ENCODE results near the gene TARM1. TPM values are rescaled to one million over a fixed set of nuclear protein-coding genes. Genes with fewer than 3 reads are reported as not detected.
"Not testable (repeated sequence)": the region's sequence is repeated elsewhere in the genome, so short reads cannot be mapped to it uniquely, and the experiment has no call there.

TARM1 gene
- total RNA-seq, 1 experiment from 2014 or later, result not detected

- in situ Hi-C loops (cut with HindIII; ENCODE audit: low pct_unique_long_range_greater_than_20kb, low sequenced_read_pairs), result no loop called here
Measured at GRCh38 chr19:54104998-54105715, 24.0 kb upstream of the TARM1 start.

GRCh38 chr19:54102421-54103169 is 21.4 kb upstream of the TARM1 start, which contains the start of gene NDUFA3:
Gene NDUFA3, plus strand, starts transcription at chr19:54102855. Its CDS starts 24 bp downstream, at chr19:54102879.
- in situ Hi-C loops (cut with HindIII; ENCODE audit: low pct_unique_long_range_greater_than_20kb, low sequenced_read_pairs), result no loop called here
- peak; percentile 98 for DNase-seq (ENCODE audit: low read depth, low spot score)

More at GRCh38 chr19:54104998-54105715, 24.0 kb upstream of the TARM1 start:
- DNase-seq (ENCODE audit: low read depth, low spot score), result no peak

GRCh38 chr19:54100561-54100960 is 19.4 kb upstream of the TARM1 start, which contains the start of gene OSCAR:
Gene OSCAR, minus strand, starts transcription at chr19:54100803. Its CDS starts 11 bp downstream, at chr19:54100792.
- in situ Hi-C loops (cut with HindIII; ENCODE audit: low pct_unique_long_range_greater_than_20kb, low sequenced_read_pairs), result no loop called here
- no peak for DNase-seq (ENCODE audit: low read depth, low spot score)

- not testable (repeated sequence) for DNase-seq (ENCODE audit: low read depth, low spot score)
Measured at GRCh38 chr19:54099903-54100255, 18.7 kb upstream of the TARM1 start.

GRCh38 chr19:54099190-54099902 is 18.2 kb upstream of the TARM1 start:
- in situ Hi-C loops (cut with HindIII; ENCODE audit: low pct_unique_long_range_greater_than_20kb, low sequenced_read_pairs), result no loop called here

More at GRCh38 chr19:54099903-54100255, 18.7 kb upstream of the TARM1 start:
- in situ Hi-C loops (cut with HindIII; ENCODE audit: low pct_unique_long_range_greater_than_20kb, low sequenced_read_pairs), result not testable (repeated sequence)

GRCh38 chr19:54096617-54097106 is 15.5 kb upstream of the TARM1 start:
- peak; percentile 36 for DNase-seq (ENCODE audit: low read depth, low spot score)
- in situ Hi-C loops (cut with HindIII; ENCODE audit: low pct_unique_long_range_greater_than_20kb, low sequenced_read_pairs), result no loop called here

More at GRCh38 chr19:54099190-54099902, 18.2 kb upstream of the TARM1 start:
- no peak for DNase-seq (ENCODE audit: low read depth, low spot score)

- DNase-seq (ENCODE audit: low read depth, low spot score); in situ Hi-C loops (cut with HindIII; ENCODE audit: low pct_unique_long_range_greater_than_20kb, low sequenced_read_pairs): not testable (repeated sequence)
Measured at GRCh38 chr19:54095859-54096616, 14.9 kb upstream of the TARM1 start.

GRCh38 chr19:54095136-54095858 is 14.1 kb upstream of the TARM1 start:
- no peak for DNase-seq (ENCODE audit: low read depth, low spot score)
- in situ Hi-C loops (cut with HindIII; ENCODE audit: low pct_unique_long_range_greater_than_20kb, low sequenced_read_pairs), result no loop called here

- in situ Hi-C loops (cut with HindIII; ENCODE audit: low pct_unique_long_range_greater_than_20kb, low sequenced_read_pairs), result no loop called here
- DNase-seq (ENCODE audit: low read depth, low spot score), result no peak
Measured at GRCh38 chr19:54094426-54095000, 13.3 kb upstream of the TARM1 start.

GRCh38 chr19:54084410-54084809 is 3.2 kb upstream of the TARM1 start:
- in situ Hi-C loops (cut with HindIII; ENCODE audit: low pct_unique_long_range_greater_than_20kb, low sequenced_read_pairs), result no loop called here
- no peak for DNase-seq (ENCODE audit: low read depth, low spot score)

GRCh38 chr19:54077334-54077733 is 3.8 kb downstream of the TARM1 start:
- no peak for DNase-seq (ENCODE audit: low read depth, low spot score)
- in situ Hi-C loops (cut with HindIII; ENCODE audit: low pct_unique_long_range_greater_than_20kb, low sequenced_read_pairs), result no loop called here

GRCh38 chr19:54074851-54075250 is 6.3 kb downstream of the TARM1 start:
- in situ Hi-C loops (cut with HindIII; ENCODE audit: low pct_unique_long_range_greater_than_20kb, low sequenced_read_pairs), result no loop called here
- DNase-seq (ENCODE audit: low read depth, low spot score), result no peak

- DNase-seq (ENCODE audit: low read depth, low spot score), result no peak
- in situ Hi-C loops (cut with HindIII; ENCODE audit: low pct_unique_long_range_greater_than_20kb, low sequenced_read_pairs), result no loop called here
Measured at GRCh38 chr19:54073829-54074228, 7.3 kb downstream of the TARM1 start.

- in situ Hi-C loops (cut with HindIII; ENCODE audit: low pct_unique_long_range_greater_than_20kb, low sequenced_read_pairs), result no loop called here
- DNase-seq (ENCODE audit: low read depth, low spot score), result no peak
Measured at GRCh38 chr19:54069470-54069869, 11.7 kb downstream of the TARM1 start.

- no peak for DNase-seq (ENCODE audit: low read depth, low spot score)
- in situ Hi-C loops (cut with HindIII; ENCODE audit: low pct_unique_long_range_greater_than_20kb, low sequenced_read_pairs), result no loop called here
Measured at GRCh38 chr19:54063350-54064116, 17.6 kb downstream of the TARM1 start, which contains the start of gene VSTM1. Gene VSTM1, minus strand, starts transcription at chr19:54063897. Its CDS starts 120 bp downstream, at chr19:54063777.

GRCh38 chr19:54062643-54063042 is 18.5 kb downstream of the TARM1 start:
- no peak for DNase-seq (ENCODE audit: low read depth, low spot score)
- in situ Hi-C loops (cut with HindIII; ENCODE audit: low pct_unique_long_range_greater_than_20kb, low sequenced_read_pairs), result no loop called here
